Ishikawa (cell line): Measurements from ENCODE around the gene CORO7.

Experiments
- CEBPB ChIP-seq: IDR thresholded peaks from 2 replicates; pipeline ENCODE4 v1.6.1; 2012
- EP300 ChIP-seq: IDR thresholded peaks from 2 replicates; pipeline ENCODE4 v1.6.1; 2012; ENCODE audit warnings: borderline replicate concordance
- MAX ChIP-seq: IDR thresholded peaks from 2 replicates; pipeline ENCODE4 v1.6.1; 2012
- TAF1 ChIP-seq: IDR thresholded peaks from 2 replicates; pipeline ENCODE4 v1.6.1; 2012; ENCODE audit warnings: low read depth, mild to moderate bottlenecking
- TCF12 ChIP-seq: IDR thresholded peaks from 2 replicates; pipeline ENCODE4 v1.6.1; 2012; ENCODE audit warnings: low read depth
- TEAD4 ChIP-seq: IDR thresholded peaks from 2 replicates; pipeline ENCODE4 v1.6.1; 2012
- USF1 ChIP-seq: IDR thresholded peaks from 2 replicates; pipeline ENCODE4 v1.6.1; 2012

- peak; percentile 88 for TF ChIP-seq MAX
- TF ChIP-seq TEAD4 = peak; percentile 68
- TF ChIP-seq TAF1 = no peak
- peak; percentile 95 for TF ChIP-seq TCF12
- peak; percentile 88 for TF ChIP-seq EP300
- peak; percentile 14; the same call in 1 of the 2 replicates for TF ChIP-seq USF1
- peak; percentile 93 for TF ChIP-seq CEBPB
Measured at GRCh38 chr16:4381072-4381934, 35.1 kb downstream of the CORO7 start.
